RWPE2 (cell line): ENCODE data around the gene CD3D.
"Not testable (repeated sequence)": the region's sequence is repeated elsewhere in the genome, so short reads cannot be mapped to it uniquely, and the experiment has no call there.

Experiments
- ATAC-seq: fragments of 200-7000 bp; cut with Tn5 transposase; 3 replicates; pipeline ENCODE4 v1.9.1; 2021; ENCODE audit warnings: low read depth
- DNase-seq: peaks from one replicate; pipeline ENCODE4 v3.0.0-alpha.2; 2020; ENCODE audit warnings: low spot score
- H3K27ac ChIP-seq: fragments of 450-650 bp; 2 replicates; pipeline ENCODE4 v1.5.1; 2017; ENCODE audit warnings: mild to moderate bottlenecking; ENCODE audit not compliant: poor library complexity, severe bottlenecking
- H3K27me3 ChIP-seq: fragments of 250-450 bp; sonication (Bioruptor Pico); 2 replicates; pipeline ENCODE4 v1.5.1; 2021; ENCODE audit warnings: mild to moderate bottlenecking, moderate library complexity; ENCODE audit not compliant: insufficient read depth, poor library complexity, severe bottlenecking
- H3K36me3 ChIP-seq: fragments of 250-450 bp; sonication (Bioruptor Pico); 2 replicates; pipeline ENCODE4 v1.5.1; 2020; ENCODE audit warnings: low read depth, mild to moderate bottlenecking, moderate library complexity
- H3K4me1 ChIP-seq: fragments of 250-450 bp; sonication (Bioruptor Pico); 2 replicates; pipeline ENCODE4 v1.5.1; 2021; ENCODE audit warnings: mild to moderate bottlenecking, moderate library complexity; ENCODE audit not compliant: insufficient read depth, poor library complexity, severe bottlenecking
- H3K4me3 ChIP-seq: fragments of 250-450 bp; sonication (Bioruptor Pico); 2 replicates; pipeline ENCODE4 v1.5.1; 2021; ENCODE audit warnings: mild to moderate bottlenecking, moderate library complexity; ENCODE audit not compliant: severe bottlenecking
- H3K9me3 ChIP-seq: fragments of 250-450 bp; sonication (Bioruptor Pico); 2 replicates; pipeline ENCODE4 v1.5.1; 2021; ENCODE audit warnings: mild to moderate bottlenecking, moderate library complexity; ENCODE audit not compliant: severe bottlenecking
- TF ChIP-seq, protein P1 (sequence below): fragments of 450-650 bp; IDR thresholded peaks from one replicate; pipeline ENCODE4 v1.5.1; 2017; ENCODE audit warnings: mild to moderate bottlenecking, moderate library complexity; ENCODE audit not compliant: poor library complexity, severe bottlenecking

Gene CD3D

DNA sequence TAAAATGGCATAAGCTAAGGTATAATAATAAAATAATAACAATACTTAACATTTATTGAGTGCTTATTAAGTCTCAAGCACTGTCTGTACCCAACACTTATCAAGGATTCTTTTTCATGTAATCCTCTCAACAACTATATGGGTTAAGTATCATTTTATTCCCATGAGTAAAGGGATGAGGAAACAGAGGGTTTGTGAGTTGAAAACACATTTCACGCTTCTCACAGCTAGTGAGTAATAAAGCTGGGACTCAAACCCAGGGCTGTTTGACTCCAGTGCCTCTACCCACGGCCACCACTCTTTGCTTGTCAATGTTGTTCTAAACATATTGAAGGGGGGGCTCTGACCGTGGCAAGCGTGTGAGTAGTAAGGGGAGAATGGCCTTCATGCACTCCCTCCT is 29.3 kb downstream of the CD3D start:
- Histone ChIP-seq H3K27ac (no peak overlapping the region), H3K4me1 (peaks cover 10% of the 10 kb centered on the region)
- DNase-seq = no peak

DNA sequence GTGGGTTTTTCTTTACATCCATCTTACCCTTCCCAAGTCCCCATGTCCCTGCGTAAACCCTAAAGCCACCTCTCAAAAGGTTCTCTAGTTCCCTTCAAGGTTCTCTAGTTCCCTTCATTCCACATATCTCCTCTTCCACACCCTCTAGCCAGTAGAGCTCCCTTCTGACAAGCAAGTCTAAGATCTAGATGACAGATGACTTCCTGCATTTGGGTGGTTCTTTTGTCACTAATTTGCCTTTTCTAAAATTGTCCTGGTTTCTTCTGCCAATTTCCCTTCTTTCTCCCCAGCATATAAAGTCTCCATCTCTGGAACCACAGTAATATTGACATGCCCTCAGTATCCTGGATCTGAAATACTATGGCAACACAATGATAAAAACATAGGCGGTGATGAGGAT is 30.2 kb downstream of the CD3D start:
- Histone ChIP-seq H3K27ac (no peak overlapping the region), H3K27me3 (no peaks in the 10 kb centered on the region), H3K4me1 (peaks cover 10% of the 10 kb centered on the region)

More for the DNA sequence above, 29.3 kb downstream of the CD3D start:
- H3K4me3 ChIP-seq = no peak overlapping the region
- no peaks in the 10 kb centered on the region for H3K27me3 ChIP-seq
- H3K36me3 ChIP-seq = no peaks in the 10 kb centered on the region
- H3K9me3 ChIP-seq = no peaks in the 10 kb centered on the region
- ATAC-seq = no peak
- TF ChIP-seq, protein P1, sequence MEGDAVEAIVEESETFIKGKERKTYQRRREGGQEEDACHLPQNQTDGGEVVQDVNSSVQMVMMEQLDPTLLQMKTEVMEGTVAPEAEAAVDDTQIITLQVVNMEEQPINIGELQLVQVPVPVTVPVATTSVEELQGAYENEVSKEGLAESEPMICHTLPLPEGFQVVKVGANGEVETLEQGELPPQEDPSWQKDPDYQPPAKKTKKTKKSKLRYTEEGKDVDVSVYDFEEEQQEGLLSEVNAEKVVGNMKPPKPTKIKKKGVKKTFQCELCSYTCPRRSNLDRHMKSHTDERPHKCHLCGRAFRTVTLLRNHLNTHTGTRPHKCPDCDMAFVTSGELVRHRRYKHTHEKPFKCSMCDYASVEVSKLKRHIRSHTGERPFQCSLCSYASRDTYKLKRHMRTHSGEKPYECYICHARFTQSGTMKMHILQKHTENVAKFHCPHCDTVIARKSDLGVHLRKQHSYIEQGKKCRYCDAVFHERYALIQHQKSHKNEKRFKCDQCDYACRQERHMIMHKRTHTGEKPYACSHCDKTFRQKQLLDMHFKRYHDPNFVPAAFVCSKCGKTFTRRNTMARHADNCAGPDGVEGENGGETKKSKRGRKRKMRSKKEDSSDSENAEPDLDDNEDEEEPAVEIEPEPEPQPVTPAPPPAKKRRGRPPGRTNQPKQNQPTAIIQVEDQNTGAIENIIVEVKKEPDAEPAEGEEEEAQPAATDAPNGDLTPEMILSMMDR = no peak

DNA sequence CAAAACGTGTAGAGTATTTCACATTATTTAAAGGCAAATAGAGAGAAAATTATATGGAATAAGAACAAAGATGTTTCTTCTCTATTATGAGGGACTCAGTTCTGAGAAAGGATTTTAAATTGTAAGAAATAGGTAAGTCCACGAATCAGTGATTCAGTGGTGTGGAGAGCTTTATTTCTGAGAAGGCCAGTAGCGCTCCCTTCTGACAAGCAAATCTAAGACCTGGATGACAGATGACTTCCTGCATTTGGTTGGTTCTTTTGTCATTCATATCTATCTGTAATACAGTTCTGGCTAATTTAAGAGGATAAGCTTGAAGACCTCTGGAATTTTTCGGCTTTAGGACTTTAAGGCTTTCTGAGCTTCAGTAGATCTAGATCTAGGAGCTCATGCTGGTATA is 31.0 kb downstream of the CD3D start:
- H3K27me3 ChIP-seq = no peaks in the 10 kb centered on the region
- H3K4me1 ChIP-seq = peaks cover 5% of the 10 kb centered on the region
- no peak for ATAC-seq
- TF ChIP-seq, protein P1 = no peak
- no peak overlapping the region for H3K4me3 ChIP-seq
- no peaks in the 10 kb centered on the region for H3K9me3 ChIP-seq
- no peaks in the 10 kb centered on the region for H3K36me3 ChIP-seq
- H3K27ac ChIP-seq = no peak overlapping the region
- DNase-seq = no peak

More for the DNA sequence above, 30.2 kb downstream of the CD3D start:
- H3K9me3 ChIP-seq = no peaks in the 10 kb centered on the region
- TF ChIP-seq, protein P1 = no peak
- H3K4me3 ChIP-seq = no peak overlapping the region
- no peak for ATAC-seq
- no peaks in the 10 kb centered on the region for H3K36me3 ChIP-seq
- DNase-seq = no peak

DNA sequence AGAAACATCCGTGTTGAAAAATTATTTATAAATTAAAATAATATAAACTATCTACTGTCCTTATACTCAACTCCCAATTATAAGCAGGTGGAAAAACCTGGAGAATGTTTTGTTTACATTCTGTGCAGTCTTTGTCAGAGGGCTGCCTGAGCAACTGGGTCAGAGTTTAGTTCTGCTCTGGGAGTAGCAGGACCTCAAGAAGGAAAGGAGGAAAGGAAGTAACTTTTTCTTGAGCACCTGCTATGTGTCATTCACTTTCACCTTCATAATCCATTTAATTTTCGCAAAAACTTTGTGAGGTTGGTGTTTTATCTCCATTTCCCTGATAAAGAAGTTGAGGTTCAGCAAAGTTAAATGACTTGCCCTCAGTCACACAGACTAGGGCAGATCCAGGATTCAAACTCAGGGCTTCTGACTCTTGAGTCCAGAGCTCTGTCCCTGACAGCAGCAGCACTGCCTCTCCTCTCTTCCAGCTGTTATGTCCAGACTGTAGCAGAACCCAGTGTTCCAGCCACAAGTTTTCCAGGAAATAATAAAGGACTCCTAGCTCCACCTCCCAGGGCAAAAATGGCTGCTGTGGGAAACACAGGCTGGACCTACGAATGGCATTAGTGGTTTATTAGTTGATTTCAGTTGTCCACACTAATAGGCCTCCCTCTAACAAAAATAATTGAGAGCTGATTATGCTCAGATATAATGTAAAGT is 31.6 kb downstream of the CD3D start:
- no peaks in the 10 kb centered on the region for H3K27me3 ChIP-seq
- no peaks in the 10 kb centered on the region for H3K4me1 ChIP-seq
- ATAC-seq (no peak), DNase-seq (no peak)
- no peaks in the 10 kb centered on the region for H3K36me3 ChIP-seq
- no peaks in the 10 kb centered on the region for H3K9me3 ChIP-seq
- H3K27ac ChIP-seq = no peak overlapping the region
- no peak overlapping the region for H3K4me3 ChIP-seq
- TF ChIP-seq, protein P1 = no peak

DNA sequence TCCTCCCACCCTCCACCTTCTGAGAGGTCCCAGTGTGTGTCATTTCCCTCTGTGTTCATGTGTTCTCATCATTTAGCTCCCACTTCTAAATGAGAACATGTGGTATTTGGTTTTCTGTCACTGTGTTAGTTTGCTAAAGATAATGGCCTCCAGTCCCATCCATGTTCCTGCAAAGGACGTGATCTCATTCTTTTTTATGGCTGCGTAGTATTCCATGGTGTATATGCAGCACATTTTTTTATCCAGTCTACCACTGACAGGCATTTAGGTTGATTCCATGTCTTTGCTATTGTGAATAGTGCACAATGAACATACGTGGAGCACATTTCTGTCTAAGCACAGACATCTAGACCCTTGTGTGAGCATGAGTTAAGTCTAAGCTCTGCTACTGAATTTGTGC is 32.2 kb downstream of the CD3D start:
- TF ChIP-seq, protein P1 = no peak
- Histone ChIP-seq H3K4me3 (no peak overlapping the region), H3K9me3 (no peaks in the 10 kb centered on the region), H3K36me3 (no peaks in the 10 kb centered on the region), H3K27me3 (no peaks in the 10 kb centered on the region), H3K27ac (no peak overlapping the region), H3K4me1 (no peaks in the 10 kb centered on the region)
- no peak for DNase-seq
- no peak for ATAC-seq

DNA sequence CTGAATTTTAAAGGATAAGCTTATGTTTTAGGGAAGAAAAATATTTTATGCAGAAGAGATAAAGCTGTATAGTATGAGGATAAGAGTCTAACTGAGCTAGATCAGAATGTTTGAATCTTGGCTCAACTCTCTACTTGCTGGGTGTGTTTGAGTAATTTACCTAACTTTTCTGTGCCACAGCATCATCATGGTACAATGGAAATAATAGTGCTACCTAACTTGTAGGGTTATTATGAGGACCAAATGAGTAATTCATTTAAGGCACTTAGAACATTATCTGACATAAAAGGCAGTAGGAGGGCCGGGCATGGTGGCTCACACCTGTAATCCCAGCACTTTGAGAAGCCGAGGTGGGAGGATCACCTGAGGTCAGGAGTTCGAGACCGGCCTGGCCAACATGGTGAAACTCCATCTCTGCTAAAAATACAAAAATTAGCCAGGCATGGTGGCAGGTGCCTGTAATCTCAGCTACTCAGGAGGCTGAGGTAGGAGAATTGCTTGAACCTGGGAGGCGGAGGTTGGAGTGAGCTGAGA is 33.4 kb downstream of the CD3D start:
- H3K4me1 ChIP-seq, H3K27ac ChIP-seq: not testable (repeated sequence)

More for the DNA sequence above, 33.4 kb downstream of the CD3D start:
- not testable (repeated sequence) for DNase-seq, H3K27me3 ChIP-seq, H3K36me3 ChIP-seq, H3K4me3 ChIP-seq, ATAC-seq, H3K9me3 ChIP-seq
